ENCODE data around the gene HOXB7. TPM values are rescaled to one million over a fixed set of nuclear protein-coding genes. Genes with fewer than 3 reads are reported as not detected.
A peak's percentile ranks its signal among the peaks of the same experiment; 100 is the strongest.

HOXB7 gene
- total and polyA plus RNA-seq, 8 donors, result 0.35 to 1.3 (median 0.70) TPM; not detected in 2

GRCh38 chr17:48615963-48616716, 5.3 kb upstream of the HOXB7 start:
- H3K4me3 ChIP-seq, result no peak overlapping the region
- no peak for ATAC-seq
- intact Hi-C loops (cut with DNase I), result loop anchor here in 1 of 3 donors (10.0 kb wide), 1 partner anchor 471 kb away; no protein-coding TSS in a partner anchor
- peaks cover 9 to 67% (median 21%) of the 10 kb centered on the region in 4 donors for H3K27me3 ChIP-seq
- H3K27ac ChIP-seq, result no peak overlapping the region
- DNase-seq, result no peak
- H3K36me3 ChIP-seq, result no peaks in the 10 kb centered on the region
- no peak for TF ChIP-seq CTCF (IDR thresholded peaks at IDR 0.05)
- no peak for FAIRE-seq
- H3K9me3 ChIP-seq, result no peaks in the 10 kb centered on the region
- 18 to 20% methylated on average over 17 of the region's 17 CpGs for WGBS, 2 donors
- no peaks in the 10 kb centered on the region for H3K4me1 ChIP-seq

GRCh38 chr17:48615047-48615962, 4.5 kb upstream of the HOXB7 start, which contains the start of gene HOXB8:
Gene HOXB8 (minus strand): TSS chr17:48615292. CDS start chr17:48614704, 588 bp downstream.
- intact Hi-C loops (cut with DNase I), result loop anchor here in 1 of 3 donors (10.0 kb wide), 1 partner anchor 471 kb away; no protein-coding TSS in a partner anchor
- peaks cover 0 to 3% (median 0%) of the 10 kb centered on the region in 3 donors for H3K4me1 ChIP-seq
- WGBS, 2 donors, result 13 to 16% methylated on average over 41 of the region's 41 CpGs
- no peak within 1 kb of the TSS for H3K4me3 ChIP-seq
- H3K9me3 ChIP-seq, result no peaks in the 10 kb centered on the region
- ATAC-seq, result no peak
- no peak for DNase-seq
- H3K36me3 ChIP-seq, result no peaks in the 10 kb centered on the region
- no peak within 1 kb of the TSS for H3K27ac ChIP-seq
- TF ChIP-seq CTCF (IDR thresholded peaks at IDR 0.05), result no peak
- H3K27me3 ChIP-seq, result peaks cover 9 to 69% (median 21%) of the 10 kb centered on the region in 4 donors
- FAIRE-seq, result no peak

GRCh38 chr17:48613862-48614694, 3.3 kb upstream of the HOXB7 start:
- TF ChIP-seq CTCF (IDR thresholded peaks at IDR 0.05), result no peak
- Histone ChIP-seq H3K36me3 (no peaks in the 10 kb centered on the region), H3K4me3 (no peak overlapping the region), H3K27me3 (peaks cover 4 to 66% (median 18%) of the 10 kb centered on the region in 4 donors), H3K4me1 (peaks cover 0 to 5% (median 0%) of the 10 kb centered on the region in 3 donors), H3K27ac (no peak overlapping the region), H3K9me3 (no peaks in the 10 kb centered on the region)
- intact Hi-C loops (cut with DNase I), result loop anchor here in 1 of 3 donors (10.0 kb wide), 1 partner anchor 469 kb away; no protein-coding TSS in a partner anchor
- FAIRE-seq (no peak), DNase-seq (peak in 1 of 6 donors; percentile 65), ATAC-seq (no peak)
- 11% methylated on average over 46 to 55 of the region's 55 CpGs for WGBS, 2 donors

- intact Hi-C loops (cut with DNase I), result loop anchor here in 1 of 3 donors (10.0 kb wide), 1 partner anchor 468 kb away; no protein-coding TSS in a partner anchor
- Histone ChIP-seq H3K27ac (no peak overlapping the region), H3K36me3 (no peaks in the 10 kb centered on the region), H3K4me1 (peaks cover 0 to 5% (median 0%) of the 10 kb centered on the region in 3 donors), H3K27me3 (peaks cover 3 to 65% (median 16%) of the 10 kb centered on the region in 4 donors), H3K9me3 (no peaks in the 10 kb centered on the region), H3K4me3 (peak overlapping the region in 1 of 4 donors; percentile 14)
- DNase-seq (peak in 2 of 6 donors; percentile 54 to 66), ATAC-seq (peak in 3 of 4 donors; percentile 33 to 56 (median 40)), FAIRE-seq (no peak)
- WGBS, 2 donors, result 5% methylated on average over 66 to 67 of the region's 67 CpGs
- TF ChIP-seq CTCF (IDR thresholded peaks at IDR 0.05), result no peak
These were observed 2.3 kb upstream of the HOXB7 start for GRCh38 chr17:48612854-48613691.

Data from pancreas (tissue), 10 donors.